Uterus (tissue), 2 donors: Measurements from ENCODE around the gene DARS2.

Experiments
- CTCF ChIP-seq, 4 experiments: fragments of 200-600 bp in 2 of 4; fragments of 450-650 bp in 2 of 4; sonication (generic) in 2 of 4; IDR thresholded peaks; one replicate each; pipeline ENCODE4 v1.5.1; 2016 to 2019; ENCODE audit warnings: antibody characterized with exemption in 4 of 4, mild to moderate bottlenecking in 2 of 4, moderate library complexity in 1 of 4
- POLR2A ChIP-seq, 2 donors: fragments of 450-650 bp; IDR thresholded peaks; one replicate each; pipeline ENCODE4 v1.6.1; 2016; ENCODE audit warnings: antibody characterized with exemption in 2 of 2, mild to moderate bottlenecking in 1 of 2, moderate library complexity in 1 of 2

- TF ChIP-seq CTCF (IDR thresholded peaks at IDR 0.05) (no peak), POLR2A (IDR thresholded peaks at IDR 0.05) (no peak)
These were observed 38.3 kb downstream of the DARS2 start for GRCh38 chr1:173862769-173863223.
